HG02759 (cell line): ENCODE results near the gene C8B.

ENCODE experiments used
- ATAC-seq: cut with Tn5 transposase; IDR thresholded peaks from one replicate; pipeline ENCODE4 v1.9.1; 2021; ENCODE audit warnings: mild to moderate bottlenecking, moderate library complexity; ENCODE audit not compliant: unreplicated experiment

The C8B gene

DNA sequence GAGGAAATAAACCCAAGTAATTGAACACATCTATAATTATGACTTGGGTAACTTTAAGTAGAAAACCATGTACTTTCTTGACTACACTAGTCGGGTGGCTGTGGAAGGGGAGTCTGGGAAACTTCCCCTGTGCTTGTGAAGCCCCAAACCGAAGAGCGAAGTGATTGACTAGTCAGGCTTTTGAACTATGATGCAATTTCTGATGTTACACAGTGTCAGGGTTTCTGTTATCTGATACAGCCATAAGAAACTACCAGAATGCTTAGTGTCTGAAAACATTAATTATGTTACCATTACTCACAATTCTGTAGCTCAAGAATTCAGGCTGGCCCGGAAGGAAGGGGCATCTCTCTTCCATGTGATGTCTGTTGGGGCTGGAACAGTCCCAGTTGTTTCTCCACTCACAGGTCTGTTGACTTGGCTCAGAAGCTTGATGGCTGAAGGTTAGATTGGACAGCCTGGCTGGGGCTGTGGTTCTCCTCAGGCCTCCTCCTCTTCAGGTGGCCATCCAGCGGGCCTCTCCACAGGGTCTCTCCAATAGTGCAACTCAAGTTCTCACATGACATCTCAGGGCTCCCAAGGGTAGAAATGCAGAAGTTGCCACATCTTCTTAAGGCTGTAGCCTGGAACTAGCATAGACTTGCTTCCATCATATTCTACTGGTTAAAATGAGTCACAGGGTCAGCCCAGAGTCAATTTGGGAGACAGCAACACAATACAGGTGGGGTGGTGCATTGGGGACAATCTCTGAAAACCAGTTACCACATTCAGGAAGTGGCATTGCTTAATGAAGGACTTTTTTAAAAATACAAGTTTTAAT, 8.3 kb upstream of the C8B start:
- no peak for ATAC-seq

GRCh38 chr1:56972976-56973375, 7.2 kb upstream of the C8B start:
- ATAC-seq: no peak

- ATAC-seq: no peak
These were observed 4.5 kb upstream of the C8B start for GRCh38 chr1:56970280-56970679.

GRCh38 chr1:56968878-56969495, 3.2 kb upstream of the C8B start:
- ATAC-seq: no peak

- ATAC-seq: no peak
These were observed 2.4 kb upstream of the C8B start for GRCh38 chr1:56967900-56968832.

GRCh38 chr1:56967355-56967754, 1.5 kb upstream of the C8B start:
- ATAC-seq: no peak

DNA sequence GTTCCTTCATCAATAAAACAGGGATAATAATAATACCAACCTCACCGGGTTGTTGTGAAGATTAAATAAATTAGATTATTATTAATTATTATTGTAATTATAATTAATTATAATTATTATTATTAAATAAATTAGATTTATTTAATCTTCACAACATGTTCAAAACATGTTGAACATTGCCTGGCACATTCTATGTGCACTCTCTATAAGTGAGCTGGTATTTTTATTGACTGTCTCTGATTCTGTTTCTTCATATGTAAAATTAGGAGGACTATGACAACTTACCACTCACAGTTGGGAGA, 834 bp upstream of the C8B start:
- no peak for ATAC-seq

GRCh38 chr1:56965191-56965590, 624 bp downstream of the C8B start:
- ATAC-seq: no peak

GRCh38 chr1:56964349-56965017, 1.3 kb downstream of the C8B start:
- no peak for ATAC-seq

- ATAC-seq: no peak
These were observed 2.1 kb downstream of the C8B start for GRCh38 chr1:56963667-56964066.

DNA sequence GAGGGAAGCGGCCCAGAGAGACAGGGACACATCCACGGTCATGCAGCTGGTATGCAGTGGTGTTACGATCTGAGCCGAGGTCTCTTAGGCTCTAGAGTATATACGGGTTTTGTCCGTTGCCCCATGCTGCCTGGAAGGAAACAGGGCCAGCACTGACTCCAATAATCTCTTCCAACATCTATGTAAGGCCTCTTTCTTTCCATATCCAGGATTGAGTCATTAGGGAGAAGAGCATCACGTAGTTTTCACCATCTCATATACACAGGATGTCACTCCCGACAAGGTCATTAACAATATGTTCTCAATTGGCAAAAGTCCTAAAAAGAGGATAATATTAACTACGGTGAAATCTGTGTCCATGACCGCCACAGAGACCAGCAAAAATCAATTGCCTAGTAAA, 4.4 kb downstream of the C8B start:
- ATAC-seq: no peak

GRCh38 chr1:56958526-56958925, 7.3 kb downstream of the C8B start:
- no peak for ATAC-seq

DNA sequence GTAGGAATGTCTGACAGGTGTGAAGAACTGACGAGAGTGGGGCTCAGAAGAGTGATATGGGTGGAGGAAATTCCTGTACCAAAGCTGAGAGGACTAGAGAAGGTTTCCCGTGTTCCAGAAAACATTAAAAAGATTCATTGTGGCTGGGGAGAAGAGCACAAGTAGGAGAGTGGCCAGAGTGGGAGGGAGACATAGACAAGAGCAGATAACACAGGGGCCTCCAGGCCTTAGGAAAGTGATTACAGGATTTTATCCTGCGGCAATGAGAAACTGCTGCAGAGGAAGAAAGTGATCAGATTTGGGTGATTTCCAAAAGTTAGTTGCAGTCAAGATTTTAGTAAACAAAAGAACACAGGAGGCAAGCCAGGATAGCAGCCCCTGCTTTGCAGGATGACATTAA, 7.9 kb downstream of the C8B start:
- no peak for ATAC-seq

GRCh38 chr1:56954664-56955063, 11.2 kb downstream of the C8B start:
- no peak for ATAC-seq

GRCh38 chr1:56953386-56953785, 12.4 kb downstream of the C8B start:
- no peak for ATAC-seq

GRCh38 chr1:56952501-56952900, 13.3 kb downstream of the C8B start:
- no peak for ATAC-seq

GRCh38 chr1:56948403-56949023, 17.3 kb downstream of the C8B start:
- no peak for ATAC-seq

GRCh38 chr1:56940039-56940438, 25.8 kb downstream of the C8B start:
- no peak for ATAC-seq

DNA sequence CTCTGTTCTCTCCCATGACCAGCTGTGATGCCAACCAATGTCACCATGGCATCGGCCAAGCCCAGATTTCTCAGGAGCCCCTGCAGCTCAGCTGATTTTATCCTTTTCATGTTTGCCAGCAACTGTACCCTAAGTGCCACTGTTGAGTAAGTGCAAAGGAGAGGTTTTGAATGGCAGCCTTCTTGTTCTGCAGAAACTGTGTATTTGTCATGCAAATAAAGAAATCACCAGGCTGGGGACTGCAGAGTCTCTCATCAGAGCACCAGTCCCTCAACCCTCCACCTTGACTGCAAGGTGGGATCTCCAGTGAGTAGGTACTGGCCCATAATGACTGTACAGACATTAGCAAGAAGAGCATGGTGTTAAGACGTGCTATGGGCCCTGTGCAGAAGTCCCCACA, 26.6 kb downstream of the C8B start:
- no peak for ATAC-seq

- no peak for ATAC-seq
These were observed 27.2 kb downstream of the C8B start for GRCh38 chr1:56938646-56939045.
